Left lobe of liver (tissue), 2 donors: ENCODE measurements around the gene FAM156A. TPM values are rescaled to one million over a fixed set of nuclear protein-coding genes. Genes with fewer than 3 reads are reported as not detected.
"Not testable (repeated sequence)": the region's sequence is repeated elsewhere in the genome, so short reads cannot be mapped to it uniquely, and the experiment has no call there.

ENCODE experiments used
- ATAC-seq: fragments of 200-7000 bp; cut with Tn5 transposase; one replicate; pipeline ENCODE4 v1.9.1; 2020; ENCODE audit warnings: mild to moderate bottlenecking, moderate library complexity
- DNase-seq: peaks from one replicate; pipeline ENCODE4 v3.0.0-alpha.2; 2020; ENCODE audit warnings: low spot score
- total RNA-seq: library from RNA; stranded (reverse); gene quantifications from one replicate; pipeline ENCODE4 v1.2.1, GENCODE V29; 2021
- donor health status: DM: no; HTN: no; CAD: no; lungs with moderate emphysema.
- donor health status: DM: no; HTN: yes; CAD: no.

The FAM156A gene
- total RNA-seq, 1 donor from 2014 or later: 8.7 TPM

DNA sequence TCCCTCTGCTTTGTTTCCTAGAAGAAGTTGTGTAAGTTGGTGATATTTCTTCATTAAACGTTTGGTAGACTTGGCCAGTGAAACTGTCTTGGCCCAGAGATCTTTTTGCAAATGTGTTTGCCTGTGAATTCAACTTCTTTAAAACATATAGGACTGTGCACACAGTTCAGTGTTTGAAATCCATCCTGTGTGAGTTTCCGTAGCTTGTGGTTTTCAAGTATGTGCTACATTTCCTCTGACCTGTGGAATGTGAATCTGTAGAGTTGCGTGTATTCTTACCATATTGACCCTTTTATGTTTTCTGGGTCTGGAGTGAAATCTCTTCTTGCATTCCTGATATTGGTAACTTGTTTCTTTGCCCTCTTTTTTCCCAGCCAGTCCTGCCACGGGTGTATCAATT lies 52.2 kb downstream of the FAM156A start:
- DNase-seq, ATAC-seq: not testable (repeated sequence)

DNA sequence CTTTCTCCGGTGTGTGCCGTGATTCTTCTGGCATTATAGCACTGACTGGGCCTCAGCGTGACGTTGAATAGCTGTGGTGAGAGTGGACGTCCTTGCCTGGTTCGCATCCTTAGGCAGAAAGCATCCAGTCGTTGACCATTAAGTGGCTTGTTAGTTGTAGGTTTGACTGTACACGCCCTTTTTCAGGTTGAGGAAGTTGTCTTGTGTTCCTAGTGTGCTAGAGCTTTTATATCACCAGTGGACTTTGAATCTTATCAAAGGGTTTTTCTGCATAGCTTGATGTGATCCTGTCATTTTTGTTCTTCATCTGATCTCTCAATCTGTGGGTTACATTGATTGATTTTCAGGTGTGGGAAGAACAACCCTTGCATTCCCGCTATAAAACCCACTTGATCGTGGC lies 52.8 kb downstream of the FAM156A start:
- ATAC-seq, DNase-seq: not testable (repeated sequence)

Other genes starting within 250 kb of the FAM156A start
- 0.23 TPM for gene SSX2B, start 207.3 kb downstream of the FAM156A start, total RNA-seq
- not detected for gene SPANXN5, start 161.1 kb downstream of the FAM156A start, total RNA-seq
- gene XAGE5, start 147.2 kb downstream of the FAM156A start, total RNA-seq: not detected
- not detected for gene XAGE3, start 90.4 kb downstream of the FAM156A start, total RNA-seq
- 5.2 TPM for gene FAM156B, start 61.2 kb downstream of the FAM156A start, total RNA-seq
- gene GPR173, start 90.3 kb upstream of the FAM156A start, total RNA-seq: 0.23 TPM
- 4.8 TPM for gene TSPYL2, start 123.8 kb upstream of the FAM156A start, total RNA-seq
- gene KANTR, start 135.6 kb upstream of the FAM156A start, total RNA-seq: 5.0 TPM